Activated CD8-positive, alpha-beta memory T cell treated with anti-CD3 and anti-CD28 coated beads for 48 hours (primary cell): Measurements from ENCODE around the gene LURAP1L.

ENCODE experiments used
- DNase-seq, 3 experiments: peaks; one replicate each; pipeline ENCODE4 v3.0.0-alpha.2; 2020; ENCODE audit warnings: low read depth in 2 of 3, low spot score in 2 of 3

LURAP1L gene

GRCh38 chr9:12776513-12777055, 1.8 kb downstream of the LURAP1L start:
- DNase-seq = no peak

DNA sequence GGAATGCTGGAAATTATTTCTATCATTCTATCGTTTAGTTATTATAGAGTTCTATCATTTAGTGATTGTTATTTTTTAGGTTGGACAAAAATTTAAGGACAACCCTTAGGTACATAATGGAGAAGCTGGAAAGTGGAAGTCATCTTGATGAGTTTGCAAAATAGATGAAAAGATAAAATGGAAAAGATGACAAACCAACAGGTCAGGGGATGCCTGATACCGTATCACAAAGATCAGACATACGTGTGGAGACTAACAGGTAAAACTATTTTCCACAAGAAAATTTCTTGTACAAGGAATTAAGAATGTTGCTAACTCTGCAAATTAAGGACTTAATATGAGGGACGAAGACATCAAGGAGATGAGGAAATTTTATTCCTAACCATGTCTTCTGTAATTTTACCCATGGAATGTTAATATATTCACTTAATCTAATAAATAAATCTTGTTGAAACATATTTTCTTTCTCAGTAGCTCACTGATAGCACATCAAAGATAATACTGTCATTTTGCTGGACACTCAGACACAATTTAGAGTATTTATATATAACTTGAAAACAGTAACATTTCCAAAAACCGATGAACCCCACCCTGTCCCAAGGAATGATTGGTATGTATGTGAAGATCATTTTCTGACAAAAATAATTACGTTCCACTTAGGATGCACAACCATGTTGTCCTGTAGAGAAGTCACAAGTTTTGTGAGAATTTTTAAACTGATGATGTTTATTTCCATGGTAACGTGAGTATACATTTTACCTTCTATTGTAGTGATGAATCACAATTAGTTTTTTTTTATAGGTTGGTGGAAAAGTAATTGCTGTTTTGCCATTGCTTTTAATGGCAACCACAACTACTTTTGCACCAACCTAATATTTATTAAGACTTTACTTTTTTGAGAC, 2.6 kb downstream of the LURAP1L start:
- no peak for DNase-seq

DNA sequence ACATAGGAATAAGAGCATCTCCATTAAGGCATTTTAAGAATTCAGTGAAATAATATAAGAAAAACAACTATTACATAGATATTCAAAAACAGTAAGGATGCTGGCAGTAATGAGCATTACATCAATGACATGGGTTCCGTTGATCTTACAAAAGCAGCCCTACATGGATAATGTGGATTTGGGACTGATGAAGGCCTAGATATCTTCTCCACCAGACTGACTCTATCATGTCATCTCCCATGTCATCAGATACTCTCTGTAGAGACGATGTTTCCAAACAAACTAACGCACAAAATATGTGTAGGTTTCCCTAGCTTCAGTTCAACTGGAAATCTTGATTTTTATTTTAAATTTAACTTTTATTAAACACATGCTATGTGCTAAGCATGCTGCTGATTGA, 3.6 kb downstream of the LURAP1L start:
- no peak for DNase-seq

GRCh38 chr9:12781226-12781733, 6.5 kb downstream of the LURAP1L start:
- DNase-seq = no peak

DNA sequence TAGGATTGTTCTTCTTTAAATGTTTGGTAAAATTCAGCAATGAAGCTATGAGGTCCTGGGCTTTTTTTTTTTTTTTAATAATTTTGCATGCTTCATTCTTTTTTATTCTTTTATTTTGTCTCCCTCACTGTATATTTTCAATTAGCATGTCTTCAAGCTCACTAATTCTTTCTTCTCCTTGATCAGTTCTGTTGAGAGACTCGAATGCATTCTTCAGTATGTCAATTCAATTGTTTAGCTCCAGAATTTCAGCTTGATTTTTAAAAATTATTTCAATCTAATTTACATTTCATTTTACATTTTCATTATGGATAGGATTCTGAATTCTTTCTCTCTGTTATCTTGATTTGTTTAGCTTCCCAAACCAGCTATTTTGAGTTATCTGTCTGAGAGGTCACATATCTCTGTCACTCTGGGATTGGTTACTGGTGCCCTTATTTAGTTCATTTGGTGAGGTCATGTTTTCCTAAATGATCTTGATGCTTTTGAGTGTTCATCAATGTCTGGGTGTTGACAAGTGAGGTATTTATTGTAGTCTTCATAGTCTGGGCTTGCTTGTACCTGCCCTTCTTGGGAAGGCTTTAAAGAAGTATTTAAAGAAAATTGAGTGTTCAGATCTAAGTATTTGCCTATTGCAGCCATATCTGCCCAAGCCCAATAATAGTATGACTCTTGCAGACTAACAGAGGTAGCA, 9.1 kb downstream of the LURAP1L start:
- DNase-seq = no peak

GRCh38 chr9:12784461-12785259, 9.8 kb downstream of the LURAP1L start:
- no peak for DNase-seq

- DNase-seq = no peak
Observed at GRCh38 chr9:12785260-12785770, 10.5 kb downstream of the LURAP1L start.

GRCh38 chr9:12785941-12786340, 11.1 kb downstream of the LURAP1L start:
- DNase-seq = no peak

- no peak for DNase-seq
Observed at GRCh38 chr9:12790001-12790400, 15.2 kb downstream of the LURAP1L start.

DNA sequence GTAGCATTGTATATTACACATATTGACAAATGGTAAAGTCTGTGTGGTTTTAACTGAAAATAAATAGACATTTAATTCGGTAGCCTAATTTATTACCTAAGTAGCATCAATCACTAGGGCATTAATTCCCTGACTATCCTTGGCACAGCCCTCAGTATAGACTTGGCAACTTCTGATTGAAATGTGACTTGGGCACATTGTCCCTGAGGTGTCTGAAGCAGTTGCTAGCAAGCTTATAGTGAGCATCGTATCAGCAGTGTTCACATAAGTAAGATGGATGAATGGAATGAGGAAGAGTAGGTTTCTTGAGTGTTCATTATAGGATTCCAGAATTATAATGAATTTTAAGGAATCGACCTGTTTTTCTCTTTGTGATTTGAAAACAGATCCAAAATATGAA, 16.1 kb downstream of the LURAP1L start:
- no peak for DNase-seq

- DNase-seq = no peak
Observed at GRCh38 chr9:12794101-12794799, 19.4 kb downstream of the LURAP1L start.

DNA sequence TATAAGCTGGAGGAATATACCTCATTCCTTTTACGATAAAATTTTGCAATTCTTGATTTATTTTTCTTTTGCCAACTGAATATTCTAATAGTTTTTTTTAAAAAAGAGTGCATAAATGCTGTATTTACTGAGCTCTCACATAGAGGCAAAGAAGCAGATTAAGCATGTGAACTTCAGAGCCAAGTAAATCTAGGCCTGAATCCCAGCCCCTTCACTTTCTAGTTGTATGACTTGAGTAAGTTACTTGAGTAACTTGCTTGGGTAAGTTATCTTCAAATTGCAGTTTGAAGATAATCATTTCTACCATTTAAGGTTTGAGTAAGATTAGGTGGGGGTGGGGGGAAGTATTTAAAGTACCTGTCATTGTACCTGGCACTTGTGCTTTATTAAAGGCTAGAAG, 21.8 kb downstream of the LURAP1L start:
- no peak for DNase-seq

GRCh38 chr9:12797037-12797436, 22.2 kb downstream of the LURAP1L start:
- DNase-seq = no peak

- DNase-seq = no peak
Observed at GRCh38 chr9:12798066-12798770, 23.4 kb downstream of the LURAP1L start.

GRCh38 chr9:12801187-12801586, 26.4 kb downstream of the LURAP1L start:
- no peak for DNase-seq

- no peak for DNase-seq
Observed at GRCh38 chr9:12801663-12802062, 26.8 kb downstream of the LURAP1L start.

- no peak for DNase-seq
Observed at GRCh38 chr9:12802093-12802492, 27.3 kb downstream of the LURAP1L start.

GRCh38 chr9:12808569-12808968, 33.7 kb downstream of the LURAP1L start:
- DNase-seq = no peak

- no peak for DNase-seq
Observed at GRCh38 chr9:12809720-12810119, 34.9 kb downstream of the LURAP1L start.

GRCh38 chr9:12811935-12812334, 37.1 kb downstream of the LURAP1L start:
- no peak for DNase-seq
